Fibroblast of pulmonary artery (primary cell): ENCODE measurements around the gene GLI2.
A peak's percentile ranks its signal among the peaks of the same experiment; 100 is the strongest.

Experiments used
- DNase-seq: peaks from one replicate; pipeline ENCODE4 v3.0.0-alpha.2; 2010; ENCODE audit warnings: low read depth
- H3K4me3 ChIP-seq: replicated peaks from 2 replicates; pipeline ENCODE4 v1.5.1; 2011; ENCODE audit warnings: low read depth, mild to moderate bottlenecking, control low read depth, low read length, moderate library complexity
- CTCF ChIP-seq: IDR thresholded peaks from 2 replicates; pipeline ENCODE4 v1.5.1; 2011; ENCODE audit warnings: mild to moderate bottlenecking, control low read depth, low read length, inconsistent platforms; ENCODE audit errors: missing control alignments

GLI2 gene

GRCh38 chr2:120740765-120741524, 5.3 kb downstream of the GLI2 start:
- H3K4me3 ChIP-seq, result peak overlapping the region; percentile 36
- DNase-seq, result no peak
- TF ChIP-seq CTCF, result peak; percentile 23

- no peak for DNase-seq
- no peak for TF ChIP-seq CTCF
- H3K4me3 ChIP-seq, result peak overlapping the region; percentile 36
Measured at GRCh38 chr2:120741571-120742561, 6.2 kb downstream of the GLI2 start.

- no peak for TF ChIP-seq CTCF
- no peak overlapping the region for H3K4me3 ChIP-seq
- no peak for DNase-seq
Measured at GRCh38 chr2:120743657-120744056, 8.0 kb downstream of the GLI2 start.

GRCh38 chr2:120744817-120745216, 9.1 kb downstream of the GLI2 start:
- H3K4me3 ChIP-seq, result no peak overlapping the region
- no peak for TF ChIP-seq CTCF
- no peak for DNase-seq

GRCh38 chr2:120745420-120746111, 9.9 kb downstream of the GLI2 start:
- TF ChIP-seq CTCF, result no peak
- no peak overlapping the region for H3K4me3 ChIP-seq
- DNase-seq, result no peak

- TF ChIP-seq CTCF, result no peak
- no peak overlapping the region for H3K4me3 ChIP-seq
- DNase-seq, result no peak
Measured at GRCh38 chr2:120746144-120746543, 10.5 kb downstream of the GLI2 start.
